B cell (primary cell): Measurements from ENCODE around the gene FHIT. TPM values are rescaled to one million over a fixed set of nuclear protein-coding genes. Genes with fewer than 3 reads are reported as not detected.

ENCODE experiments used
- ATAC-seq: fragments of 200-7000 bp; cut with Tn5 transposase; one replicate; pipeline ENCODE4 v1.10.0; 2021; ENCODE audit warnings: low read depth, mild to moderate bottlenecking, moderate number of reproducible peaks, moderate library complexity
- CTCF ChIA-PET: fragments of 350-600 bp; sonication (Branson Sonifier 250); formaldehyde crosslinking; loops from one replicate; lab custom pipeline; 2021; ENCODE audit warnings: antibody characterized with exemption, inconsistent platforms; lab: Charles Lee
- POLR2A ChIA-PET: fragments of 350-600 bp; sonication (Branson Sonifier 250); formaldehyde crosslinking; loops from one replicate; lab custom pipeline; 2021; ENCODE audit warnings: antibody characterized with exemption; lab: Charles Lee
- DNase-seq: peaks from one replicate; pipeline ENCODE4 v3.0.0; 2013
- H2AFZ ChIP-seq: 2 replicates; pipeline ENCODE4 v1.6.1; 2012; ENCODE audit warnings: mild to moderate bottlenecking, low read depth, low read length; ENCODE audit not compliant: insufficient read depth, poor library complexity, severe bottlenecking
- H3K27ac ChIP-seq, 2 donors: 1 replicate in 1 of 2; 2 replicates in 1 of 2; pipeline ENCODE4 v1.5.1; 2012 to 2013; ENCODE audit warnings: low read length in 2 of 2, mild to moderate bottlenecking in 2 of 2, moderate library complexity in 1 of 2
- H3K27me3 ChIP-seq, 4 experiments: fragments of 200-600 bp in 1 of 4; sonication (generic) in 1 of 4; replicated peaks in 1 of 4; 1 replicate in 2 of 4; 2 replicates in 2 of 4; pipeline versions ENCODE4 v1.6.1 to v1.7.0; 2013 to 2016; ENCODE audit warnings: low read length in 3 of 4, mild to moderate bottlenecking in 2 of 4, mixed read lengths in 1 of 4, moderate library complexity in 1 of 4; ENCODE audit not compliant: insufficient read depth in 4 of 4, control insufficient read depth in 3 of 4; ENCODE audit errors: control extremely low read depth in 1 of 4
- H3K36me3 ChIP-seq, 2 experiments: replicated peaks in 1 of 2; 1 replicate in 1 of 2; 2 replicates in 1 of 2; pipeline versions ENCODE4 v1.6.1 to v1.7.1; 2013; ENCODE audit warnings: low read length in 1 of 2; ENCODE audit not compliant: insufficient read depth in 2 of 2, control insufficient read depth in 1 of 2; ENCODE audit errors: control extremely low read depth in 1 of 2, extremely low read depth in 1 of 2
- H3K4me1 ChIP-seq, 2 donors: fragments of 200-600 bp in 1 of 2; sonication (generic) in 1 of 2; 1 replicate in 1 of 2; 2 replicates in 1 of 2; pipeline versions ENCODE4 v1.5.1 to v1.6.1; 2013 to 2017; ENCODE audit warnings: low read length in 2 of 2; ENCODE audit not compliant: control insufficient read depth in 2 of 2, insufficient read depth in 2 of 2
- H3K4me2 ChIP-seq: replicated peaks from 2 replicates; pipeline ENCODE3; 2012; ENCODE audit warnings: mild to moderate bottlenecking, low read depth, low read length; ENCODE audit not compliant: poor library complexity, severe bottlenecking
- H3K4me3 ChIP-seq, 5 experiments: fragments of 200-600 bp in 1 of 5; sonication (generic) in 1 of 5; 1 replicate in 3 of 5; 2 replicates in 2 of 5; pipeline versions ENCODE4 v1.5.1 to v1.7.0; 2011 to 2016; ENCODE audit warnings: low read length in 4 of 5, mild to moderate bottlenecking in 4 of 5, low read depth in 2 of 5, control low read depth in 1 of 5, moderate library complexity in 1 of 5; ENCODE audit not compliant: insufficient read depth in 1 of 5; ENCODE audit errors: control extremely low read depth in 1 of 5, extremely low read depth in 1 of 5
- H3K79me2 ChIP-seq: fragments of 200-600 bp; sonication (generic); one replicate; pipeline ENCODE4 v1.6.0; 2016; ENCODE audit warnings: low read length; ENCODE audit not compliant: control insufficient read depth, insufficient read depth
- H3K9ac ChIP-seq: fragments of 200-600 bp; sonication (generic); 2 replicates; pipeline ENCODE4 v1.6.1; 2017; ENCODE audit warnings: mild to moderate bottlenecking, low read length, moderate library complexity
- H3K9me3 ChIP-seq, 3 donors: one replicate each; pipeline versions ENCODE4 v1.6.1 to v1.7.1; 2013; ENCODE audit warnings: low read length in 2 of 3; ENCODE audit not compliant: control insufficient read depth in 2 of 3, insufficient read depth in 1 of 3; ENCODE audit errors: control extremely low read depth in 1 of 3
- H4K20me1 ChIP-seq: 2 replicates; pipeline ENCODE4 v1.6.0; 2012; ENCODE audit warnings: mild to moderate bottlenecking, low read length; ENCODE audit not compliant: insufficient read depth, control insufficient read depth, poor library complexity, severe bottlenecking
- H3K27ac Mint-ChIP-seq: one replicate; pipeline ENCODE4 v1.8.0; 2021; ENCODE audit warnings: mixed read lengths
- H3K27me3 Mint-ChIP-seq: one replicate; pipeline ENCODE4 v1.8.0; 2021; ENCODE audit warnings: mixed read lengths
- H3K4me1 Mint-ChIP-seq: one replicate; pipeline ENCODE4 v1.8.0; 2021; ENCODE audit warnings: mixed read lengths
- H3K4me3 Mint-ChIP-seq: one replicate; pipeline ENCODE4 v1.8.0; 2021; ENCODE audit warnings: mixed read lengths
- H3K9me3 Mint-ChIP-seq: one replicate; pipeline ENCODE4 v1.8.0; 2022; ENCODE audit warnings: mixed read lengths; ENCODE audit not compliant: insufficient read depth
- EZH2 ChIP-seq: IDR thresholded peaks from 2 replicates; pipeline ENCODE4 v1.6.1; 2012; ENCODE audit warnings: borderline replicate concordance, low read depth, mild to moderate bottlenecking, moderate library complexity, low read length; ENCODE audit not compliant: insufficient read depth, poor library complexity, severe bottlenecking
- WGBS: methylation state at CpG from one replicate; pipeline ENCODE4 v1.1.5; 2013; ENCODE audit warnings: missing lambda C conversion rate; ENCODE audit not compliant: insufficient coverage; 5-methylcytosine and 5-hydroxymethylcytosine counted together
- intact Hi-C: fragments of 100-400 bp; cut with micrococcal nuclease; formaldehyde crosslinking; loops from one replicate; pipeline ENCODE4 v1.10.0; 2022
- polyA plus RNA-seq: library from polyadenylated mRNA; depleted of rRNA; stranded (reverse); fragments of >200 nt; gene quantifications from 2 replicates; pipeline ENCODE4 v1.2.3, GENCODE V29; 2012
- total RNA-seq, 2 donors: library from RNA; stranded (reverse); fragments of 120-200 nt in 1 of 2; gene quantifications; 1 replicate in 1 of 2; 2 replicates in 1 of 2; pipeline versions ENCODE4 v1.2.3 to v1.2.4, GENCODE V29; 2013 to 2022
- TF ChIP-seq, protein P1 (sequence below): fragments of 200-600 bp; IDR thresholded peaks from one replicate; pipeline ENCODE4 v1.8.0; 2022; ENCODE audit warnings: antibody characterized with exemption, mild to moderate bottlenecking

Gene FHIT
- total and polyA plus RNA-seq, 2 donors (not counting 1 experiment from before 2014, with no cell fraction given): 1.7 to 7.8 TPM

- intact Hi-C loops: no loop called here
- H3K79me2 ChIP-seq: no peaks in the 10 kb centered on the region
- no peaks in the 10 kb centered on the region for H4K20me1 ChIP-seq
- no peaks in the 10 kb centered on the region for H3K9me3 ChIP-seq
- H3K27ac ChIP-seq: no peak overlapping the region
- no peak for TF ChIP-seq EZH2
- TF ChIP-seq, protein P1, sequence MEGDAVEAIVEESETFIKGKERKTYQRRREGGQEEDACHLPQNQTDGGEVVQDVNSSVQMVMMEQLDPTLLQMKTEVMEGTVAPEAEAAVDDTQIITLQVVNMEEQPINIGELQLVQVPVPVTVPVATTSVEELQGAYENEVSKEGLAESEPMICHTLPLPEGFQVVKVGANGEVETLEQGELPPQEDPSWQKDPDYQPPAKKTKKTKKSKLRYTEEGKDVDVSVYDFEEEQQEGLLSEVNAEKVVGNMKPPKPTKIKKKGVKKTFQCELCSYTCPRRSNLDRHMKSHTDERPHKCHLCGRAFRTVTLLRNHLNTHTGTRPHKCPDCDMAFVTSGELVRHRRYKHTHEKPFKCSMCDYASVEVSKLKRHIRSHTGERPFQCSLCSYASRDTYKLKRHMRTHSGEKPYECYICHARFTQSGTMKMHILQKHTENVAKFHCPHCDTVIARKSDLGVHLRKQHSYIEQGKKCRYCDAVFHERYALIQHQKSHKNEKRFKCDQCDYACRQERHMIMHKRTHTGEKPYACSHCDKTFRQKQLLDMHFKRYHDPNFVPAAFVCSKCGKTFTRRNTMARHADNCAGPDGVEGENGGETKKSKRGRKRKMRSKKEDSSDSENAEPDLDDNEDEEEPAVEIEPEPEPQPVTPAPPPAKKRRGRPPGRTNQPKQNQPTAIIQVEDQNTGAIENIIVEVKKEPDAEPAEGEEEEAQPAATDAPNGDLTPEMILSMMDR: no peak
- no peak overlapping the region for H3K27ac Mint-ChIP-seq
- no peak overlapping the region for H3K4me2 ChIP-seq
- H3K9me3 Mint-ChIP-seq: no peaks in the 10 kb centered on the region
- CTCF ChIA-PET: no interaction called here
- H3K4me3 ChIP-seq: no peak overlapping the region
- no peak overlapping the region for H3K9ac ChIP-seq
- POLR2A ChIA-PET: no interaction called here
- DNase-seq: no peak
- H3K4me1 ChIP-seq: no peaks in the 10 kb centered on the region
- H3K27me3 Mint-ChIP-seq: no peaks in the 10 kb centered on the region
- no peaks in the 10 kb centered on the region for H3K27me3 ChIP-seq
- H3K36me3 ChIP-seq: no peaks in the 10 kb centered on the region
- H2AFZ ChIP-seq: no peak overlapping the region
- no peak overlapping the region for H3K4me3 Mint-ChIP-seq
- no peak for ATAC-seq
- H3K4me1 Mint-ChIP-seq: no peaks in the 10 kb centered on the region
These were observed 11.4 kb downstream of the FHIT start for GRCh38 chr3:61239871-61240270.

DNA sequence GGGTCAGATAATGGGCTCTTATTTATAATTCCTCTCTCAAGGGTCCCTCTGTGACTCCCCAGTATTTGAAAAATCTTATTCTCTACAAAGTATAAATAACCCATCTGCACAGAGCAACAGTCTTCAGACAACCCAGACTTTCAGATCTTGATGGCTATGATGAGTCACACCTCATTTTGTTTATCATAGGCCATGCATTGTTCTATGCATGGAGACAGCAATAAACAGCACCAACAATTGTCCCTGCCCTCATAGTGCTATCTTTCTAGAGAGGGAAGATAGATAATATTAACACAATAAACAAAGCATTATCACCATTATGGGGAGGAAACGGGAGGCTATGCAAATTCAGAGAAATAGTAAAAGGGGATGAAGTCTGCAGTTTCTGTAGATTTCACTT lies 13.4 kb downstream of the FHIT start:
- H3K27ac Mint-ChIP-seq: no peak overlapping the region
- DNase-seq: no peak
- Histone ChIP-seq H3K4me2 (no peak overlapping the region), H3K4me3 (no peak overlapping the region), H4K20me1 (no peaks in the 10 kb centered on the region), H3K36me3 (no peaks in the 10 kb centered on the region), H2AFZ (no peak overlapping the region), H3K79me2 (no peaks in the 10 kb centered on the region), H3K27ac (no peak overlapping the region), H3K9me3 (no peaks in the 10 kb centered on the region), H3K4me1 (no peaks in the 10 kb centered on the region), H3K9ac (no peak overlapping the region), H3K27me3 (no peaks in the 10 kb centered on the region)
- CTCF ChIA-PET: no interaction called here
- ATAC-seq: no peak
- TF ChIP-seq, protein P1: no peak
- no peak for TF ChIP-seq EZH2
- H3K4me1 Mint-ChIP-seq: no peaks in the 10 kb centered on the region
- H3K27me3 Mint-ChIP-seq: no peaks in the 10 kb centered on the region
- no peaks in the 10 kb centered on the region for H3K9me3 Mint-ChIP-seq
- POLR2A ChIA-PET: no interaction called here
- no CpG with 5 or more reads among the region's 1 CpG for WGBS
- H3K4me3 Mint-ChIP-seq: no peak overlapping the region
- intact Hi-C loops: no loop called here
